HG03342 (cell line): ENCODE data around the gene COX4I1.

ENCODE experiments used
- ATAC-seq: cut with Tn5 transposase; IDR thresholded peaks from one replicate; pipeline ENCODE4 v1.9.1; 2021; ENCODE audit warnings: mild to moderate bottlenecking, moderate library complexity; ENCODE audit not compliant: unreplicated experiment

Gene COX4I1

GRCh38 chr16:85799497-85800320 is at the start of gene COX4I1, which contains the start of gene EMC8:
Gene COX4I1, plus strand, starts transcription at chr16:85799695. Its CDS starts 1,511 bp downstream, at chr16:85801206.
Gene EMC8, minus strand, starts transcription at chr16:85799544. Its CDS starts 249 bp downstream, at chr16:85799295.
- ATAC-seq: peak; percentile 76

- ATAC-seq: no peak
Observed at GRCh38 chr16:85749771-85750145, 49.7 kb upstream of the COX4I1 start.

- no peak for ATAC-seq
Observed at GRCh38 chr16:85750146-85750826, 49.2 kb upstream of the COX4I1 start.

- ATAC-seq: peak; percentile 41
Observed at GRCh38 chr16:85750827-85751697, 48.4 kb upstream of the COX4I1 start, which contains the start of gene C16orf74. Gene C16orf74, minus strand, starts transcription at chr16:85751096. Its CDS starts 15,879 bp downstream, at chr16:85735217.

- no peak for ATAC-seq
Observed at GRCh38 chr16:85751698-85752501, 47.6 kb upstream of the COX4I1 start.

- ATAC-seq: no peak
Observed at GRCh38 chr16:85752511-85753420, 46.7 kb upstream of the COX4I1 start.

- no peak for ATAC-seq
Observed at GRCh38 chr16:85753559-85753958, 45.9 kb upstream of the COX4I1 start.

- no peak for ATAC-seq
Observed at GRCh38 chr16:85753976-85754375, 45.5 kb upstream of the COX4I1 start.

GRCh38 chr16:85754413-85754812 is 45.1 kb upstream of the COX4I1 start:
- no peak for ATAC-seq

- peak; percentile 49 for ATAC-seq
Observed at GRCh38 chr16:85755929-85756768, 43.3 kb upstream of the COX4I1 start.

- ATAC-seq: peak; percentile 28
Observed at GRCh38 chr16:85757341-85757822, 42.1 kb upstream of the COX4I1 start.

GRCh38 chr16:85759136-85759535 is 40.4 kb upstream of the COX4I1 start:
- no peak for ATAC-seq

GRCh38 chr16:85759631-85760419 is 39.7 kb upstream of the COX4I1 start:
- no peak for ATAC-seq

- ATAC-seq: no peak
Observed at GRCh38 chr16:85761861-85762260, 37.6 kb upstream of the COX4I1 start.

- ATAC-seq: no peak
Observed at GRCh38 chr16:85762970-85763369, 36.5 kb upstream of the COX4I1 start.

GRCh38 chr16:85763616-85764015 is 35.9 kb upstream of the COX4I1 start:
- ATAC-seq: no peak

GRCh38 chr16:85765211-85765610 is 34.3 kb upstream of the COX4I1 start:
- ATAC-seq: no peak
